ENCODE results near the gene HELZ2.

GRCh38 chr20:63590218-63591146, 16.4 kb upstream of the HELZ2 start:
- TF ChIP-seq CTCF (IDR thresholded peaks at IDR 0.05) (no peak), POLR2A (IDR thresholded peaks at IDR 0.05) (no peak), EP300 (IDR thresholded peaks at IDR 0.05) (no peak)
